GOT3 (cell line): Measurements from ENCODE around the gene PDZD2.

ENCODE experiments used
- DNase-seq: peaks from one replicate; lab custom pipeline; 2025; ENCODE audit warnings: mixed read lengths; lab: John Stamatoyannopoulos, UW

The PDZD2 gene

GRCh38 chr5:31867219-31867618 is 228.3 kb downstream of the PDZD2 start:
- no peak for DNase-seq

DNA sequence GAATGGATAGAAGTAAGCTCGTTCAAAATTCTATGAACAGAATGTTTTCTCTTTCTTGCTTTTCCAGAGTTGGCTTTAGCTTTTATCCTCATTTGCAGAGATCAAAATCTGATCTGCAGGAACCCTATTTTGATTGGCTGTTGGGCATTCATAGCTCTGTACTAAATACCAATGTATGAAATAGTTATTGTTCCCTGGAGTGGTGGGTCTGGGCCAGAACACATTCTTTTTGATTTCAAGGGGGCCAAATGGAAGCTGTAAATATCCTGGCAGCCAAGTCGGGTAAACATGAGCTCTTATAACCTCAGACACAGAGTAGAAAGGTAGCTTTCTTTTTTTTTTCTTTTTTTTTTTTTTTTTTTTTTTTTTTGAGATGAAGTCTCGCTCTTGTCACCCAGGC is 241.5 kb downstream of the PDZD2 start:
- no peak for DNase-seq

DNA sequence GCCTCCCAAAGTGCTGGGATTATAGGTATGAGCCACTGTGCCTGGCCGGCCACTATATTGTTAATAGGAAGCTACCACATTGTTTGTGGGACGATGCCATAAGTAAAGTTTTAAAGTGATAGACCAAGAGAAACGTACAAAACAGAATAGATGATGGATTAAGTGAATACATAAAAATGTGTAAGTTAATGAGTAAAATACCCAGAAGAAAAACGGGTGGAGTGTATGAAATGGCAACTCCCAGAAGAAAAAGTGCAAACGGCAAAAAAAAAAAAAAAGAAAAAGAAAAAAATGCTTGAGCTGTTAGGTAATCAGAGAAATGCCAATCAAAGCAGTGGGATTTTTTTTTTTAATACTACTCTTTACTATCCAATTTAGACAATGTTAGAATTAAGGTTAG is 246.0 kb downstream of the PDZD2 start:
- DNase-seq = no peak

GRCh38 chr5:31886206-31886605 is 247.3 kb downstream of the PDZD2 start:
- no peak for DNase-seq

- DNase-seq = no peak
Observed at GRCh38 chr5:31887556-31887955, 248.6 kb downstream of the PDZD2 start.

- DNase-seq = no peak
Observed at GRCh38 chr5:31888564-31888963, 249.6 kb downstream of the PDZD2 start.

DNA sequence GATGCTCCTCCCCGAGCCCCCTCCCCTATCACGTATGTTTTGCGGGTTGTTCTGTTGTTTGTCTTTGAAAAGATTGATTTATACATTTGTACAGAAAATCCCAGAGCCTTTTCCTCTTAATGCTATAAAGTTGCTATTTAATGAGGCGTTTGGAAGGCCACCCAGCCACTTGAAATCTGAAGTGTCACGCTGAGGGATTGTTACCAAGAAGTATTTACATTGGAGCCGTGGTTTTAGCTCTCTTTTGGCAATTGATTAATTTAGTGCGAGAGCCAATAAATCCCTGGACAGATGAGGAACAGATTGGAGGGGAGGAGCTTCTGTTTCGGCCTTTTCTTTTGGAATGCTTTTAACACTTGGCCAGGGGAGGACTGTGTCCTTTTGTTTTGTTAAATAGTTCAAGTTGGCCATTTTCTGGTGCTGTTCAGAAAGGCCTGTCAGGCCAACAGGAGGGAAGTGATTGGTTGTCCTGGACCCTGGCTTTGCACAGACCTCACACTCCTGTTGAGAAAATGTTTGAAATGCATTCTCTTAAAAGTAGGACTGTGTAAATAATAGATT is 250.2 kb downstream of the PDZD2 start:
- no peak for DNase-seq

GRCh38 chr5:31890046-31890445 is 251.1 kb downstream of the PDZD2 start:
- no peak for DNase-seq

- no peak for DNase-seq
Observed at GRCh38 chr5:31894141-31894540, 255.2 kb downstream of the PDZD2 start.

- no peak for DNase-seq
Observed at GRCh38 chr5:31895199-31895820, 256.4 kb downstream of the PDZD2 start.

DNA sequence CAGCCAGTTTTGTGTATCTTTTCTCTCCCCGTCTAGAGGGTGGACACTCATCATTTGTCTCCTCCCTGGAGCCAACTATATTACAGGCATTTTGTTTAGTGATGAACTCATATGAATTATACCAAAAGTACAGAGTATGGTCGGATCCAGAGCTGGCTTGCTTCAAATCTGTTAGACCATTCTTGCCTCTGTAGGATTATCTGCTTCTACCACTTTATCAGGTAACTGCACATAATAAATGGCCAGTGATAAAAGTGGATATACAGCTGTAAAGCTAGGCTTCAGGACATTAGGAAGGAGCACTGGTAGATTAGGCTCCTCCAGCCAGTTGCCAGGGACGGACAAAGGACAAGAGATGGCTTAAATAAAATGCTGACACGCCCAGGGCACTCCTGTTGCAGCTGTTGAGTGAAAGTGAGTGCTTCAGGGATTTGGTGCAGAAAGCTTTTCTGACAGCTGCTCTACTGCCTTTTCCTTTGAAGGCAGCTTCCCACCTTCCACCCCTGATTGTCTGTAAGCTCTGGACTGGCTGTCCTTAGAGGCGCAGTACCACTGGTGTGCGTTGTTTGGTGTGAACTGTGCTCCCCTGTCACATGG is 259.2 kb downstream of the PDZD2 start:
- DNase-seq = no peak

- DNase-seq = no peak
Observed at GRCh38 chr5:31900296-31900865, 261.4 kb downstream of the PDZD2 start.

DNA sequence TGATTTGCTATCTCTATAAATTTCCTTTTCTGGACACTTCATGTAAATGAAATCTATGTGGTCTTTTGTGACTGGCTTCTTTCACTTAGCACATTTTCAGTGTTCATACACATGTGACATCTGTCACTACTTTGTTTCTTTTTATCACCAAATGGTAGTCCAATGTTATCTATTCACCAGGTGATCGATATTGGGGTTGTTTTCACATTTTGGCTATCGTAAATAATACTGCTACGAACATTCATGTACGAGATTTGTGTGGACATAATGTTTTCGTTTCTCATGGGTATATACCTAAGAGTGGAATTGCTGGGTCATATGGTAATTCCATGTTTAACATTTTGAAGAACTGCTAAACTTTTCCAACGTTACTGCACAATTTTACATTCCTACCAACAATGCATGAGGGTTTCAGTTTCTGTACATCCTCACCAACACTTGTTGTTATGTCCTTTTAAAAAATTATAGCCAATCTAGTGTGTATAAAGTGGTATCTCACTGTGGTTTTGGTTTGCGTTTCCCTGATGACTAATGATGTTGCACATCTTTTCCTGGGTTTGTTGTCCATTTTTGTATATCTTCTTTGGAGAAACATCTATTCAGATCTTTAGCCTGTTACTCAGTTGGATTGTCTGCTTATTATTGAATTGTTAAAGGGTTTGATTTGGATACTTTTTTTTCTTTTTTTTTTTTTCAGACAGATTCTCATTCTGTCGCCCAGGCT is 263.0 kb downstream of the PDZD2 start:
- no peak for DNase-seq

DNA sequence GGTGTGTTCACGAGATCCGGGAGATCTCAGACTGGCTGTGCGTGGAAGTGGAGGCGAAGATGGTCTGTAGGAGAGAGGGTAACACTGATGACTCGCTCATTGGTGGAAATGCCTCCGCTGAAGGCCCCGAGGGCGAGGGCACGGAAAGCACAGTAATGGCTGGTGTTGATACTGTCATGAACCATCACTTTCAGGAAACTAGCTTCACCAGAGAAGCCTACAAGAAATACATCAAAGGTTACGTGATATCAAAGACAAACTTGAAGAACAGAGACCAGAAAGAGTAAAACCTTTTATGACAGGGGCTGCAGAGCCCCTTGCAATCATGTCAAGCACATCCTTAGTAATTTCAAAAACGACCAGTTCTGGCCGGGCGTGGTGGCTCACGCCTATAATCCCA is 269.5 kb downstream of the PDZD2 start:
- DNase-seq = no peak

GRCh38 chr5:31909073-31909472 is 270.1 kb downstream of the PDZD2 start:
- DNase-seq = no peak

DNA sequence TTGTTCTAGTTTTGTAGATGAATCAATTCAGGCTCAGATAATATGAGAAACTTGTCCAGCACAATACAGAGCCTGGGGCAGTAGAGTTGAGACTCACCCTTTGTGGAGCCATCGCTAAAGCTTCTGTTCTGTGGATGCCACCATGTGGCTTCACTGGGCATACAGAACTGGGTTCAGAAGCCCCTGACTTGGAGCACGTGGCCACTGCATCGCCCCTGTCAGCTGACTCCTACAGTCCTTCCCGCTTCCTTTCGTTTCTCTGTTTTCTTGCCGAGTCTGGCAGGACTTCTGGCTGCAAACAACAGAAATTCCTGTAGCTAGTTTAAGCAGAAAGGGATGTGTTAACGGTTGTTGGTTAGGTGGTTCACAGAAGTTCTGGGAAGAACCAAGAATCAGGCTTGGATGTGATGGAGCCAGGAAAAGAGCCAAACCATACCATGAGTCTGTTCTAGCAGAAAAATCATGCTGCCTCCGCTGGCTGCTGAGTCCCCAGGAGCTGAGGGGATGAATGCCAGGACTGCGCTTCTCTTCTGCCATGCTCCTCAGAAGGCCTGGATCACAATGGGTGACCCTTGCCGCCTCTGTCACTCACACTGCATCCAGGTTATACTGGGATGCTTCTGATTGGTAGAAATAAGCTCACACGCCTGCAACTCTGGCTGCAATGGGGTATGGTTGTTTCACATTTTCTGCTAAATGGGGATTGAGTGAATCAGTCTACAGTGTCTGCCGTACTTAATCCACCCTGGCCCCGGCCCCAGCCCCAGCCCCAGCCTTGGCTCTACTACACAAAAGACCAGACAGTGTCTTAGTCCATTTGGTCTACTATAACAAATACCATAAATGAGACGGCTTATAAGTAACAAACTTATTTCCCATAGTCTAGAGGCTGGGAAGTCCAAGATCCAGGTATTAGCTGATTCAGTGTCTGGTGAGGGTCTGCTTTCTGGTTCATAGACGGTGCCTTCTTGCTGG is 272.6 kb downstream of the PDZD2 start:
- DNase-seq = no peak

GRCh38 chr5:31913808-31914207 is 274.9 kb downstream of the PDZD2 start:
- DNase-seq = no peak

- DNase-seq = no peak
Observed at GRCh38 chr5:31916327-31916726, 277.4 kb downstream of the PDZD2 start.

DNA sequence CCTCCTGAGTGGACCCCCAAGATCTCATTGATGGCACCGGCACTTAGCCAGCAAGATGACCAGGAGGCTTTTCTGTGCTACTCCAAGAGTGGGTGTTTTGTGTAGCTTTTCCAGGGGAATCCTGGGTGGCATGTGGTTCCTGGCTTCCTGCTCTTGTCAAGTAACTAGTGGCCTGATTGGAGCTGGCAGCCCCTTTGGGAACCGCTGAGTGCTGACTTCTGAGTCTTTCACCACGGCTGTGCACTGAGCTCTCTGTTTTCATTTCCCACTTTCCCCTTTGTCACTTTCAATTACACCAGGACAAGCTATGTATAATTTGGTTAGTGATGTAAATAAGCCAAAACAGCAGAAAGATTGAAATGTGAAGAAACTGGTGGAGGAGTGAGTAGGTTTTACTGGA is 279.8 kb downstream of the PDZD2 start:
- DNase-seq = no peak

DNA sequence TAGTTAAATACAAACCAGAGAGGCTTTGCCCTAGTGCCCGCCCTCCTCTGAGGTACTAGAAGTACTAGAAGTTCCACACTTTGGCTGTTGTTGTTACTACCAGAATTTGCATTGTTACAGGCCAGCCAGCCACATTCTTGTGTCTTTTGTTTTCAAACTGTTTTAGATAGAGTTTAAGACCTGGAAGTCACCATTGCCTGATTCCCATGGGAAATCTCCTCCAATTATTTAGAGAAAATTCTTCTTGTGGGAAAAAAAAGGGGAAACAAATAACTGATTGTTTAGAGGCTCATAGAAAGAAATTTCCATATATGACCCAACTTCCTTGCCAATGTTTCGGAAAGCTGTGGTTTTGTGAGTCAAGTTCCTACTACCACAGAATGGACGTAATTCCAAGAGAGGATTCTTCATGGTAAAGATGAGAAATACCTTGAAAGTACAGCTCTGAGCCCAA is 282.9 kb downstream of the PDZD2 start:
- DNase-seq = no peak

DNA sequence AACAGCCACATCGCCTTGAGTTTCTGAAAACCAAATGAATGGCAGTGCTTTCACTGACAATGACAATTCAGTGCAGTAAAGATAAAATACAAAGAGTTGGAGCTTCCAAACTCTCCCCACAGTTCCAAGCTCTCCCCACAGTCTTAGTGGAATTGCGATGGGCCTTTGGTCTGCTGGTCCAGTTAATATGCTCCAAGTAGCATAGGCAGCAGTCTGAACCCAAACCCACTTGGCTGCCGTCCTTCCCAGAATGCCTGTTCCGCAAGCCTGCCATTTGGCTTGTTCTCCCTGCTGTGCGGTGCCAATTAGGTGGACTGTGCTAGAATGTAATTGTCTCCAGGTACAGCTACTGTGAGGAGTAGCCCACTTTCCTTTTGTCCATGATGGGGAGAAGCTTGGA is 285.1 kb downstream of the PDZD2 start:
- DNase-seq = no peak

- DNase-seq = no peak
Observed at GRCh38 chr5:31931874-31932273, 292.9 kb downstream of the PDZD2 start.
